Measurements from ENCODE around the gene LPIN2.

DNA sequence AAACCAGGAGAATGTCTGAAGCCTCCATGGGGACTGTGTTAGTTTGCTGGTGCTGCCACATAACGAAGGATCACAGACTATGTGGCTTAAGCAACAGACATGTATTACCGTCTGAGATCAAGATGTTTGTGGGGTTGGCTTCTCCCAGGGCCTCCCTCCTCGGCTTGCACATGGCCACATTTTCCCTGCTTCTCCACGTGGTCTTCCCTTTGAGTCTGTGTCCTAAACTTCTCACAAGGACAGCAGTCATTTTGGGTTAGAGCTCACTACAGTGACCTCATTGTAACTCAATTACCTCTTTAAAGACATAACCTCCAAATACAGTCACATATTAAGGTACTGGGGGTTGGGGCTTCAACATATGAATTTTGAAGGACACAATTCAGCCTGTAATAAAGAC lies 44.6 kb upstream of the LPIN2 start:
- TF ChIP-seq POLR2A (IDR thresholded peaks at IDR 0.05): no peak
- TF ChIP-seq, protein P1, sequence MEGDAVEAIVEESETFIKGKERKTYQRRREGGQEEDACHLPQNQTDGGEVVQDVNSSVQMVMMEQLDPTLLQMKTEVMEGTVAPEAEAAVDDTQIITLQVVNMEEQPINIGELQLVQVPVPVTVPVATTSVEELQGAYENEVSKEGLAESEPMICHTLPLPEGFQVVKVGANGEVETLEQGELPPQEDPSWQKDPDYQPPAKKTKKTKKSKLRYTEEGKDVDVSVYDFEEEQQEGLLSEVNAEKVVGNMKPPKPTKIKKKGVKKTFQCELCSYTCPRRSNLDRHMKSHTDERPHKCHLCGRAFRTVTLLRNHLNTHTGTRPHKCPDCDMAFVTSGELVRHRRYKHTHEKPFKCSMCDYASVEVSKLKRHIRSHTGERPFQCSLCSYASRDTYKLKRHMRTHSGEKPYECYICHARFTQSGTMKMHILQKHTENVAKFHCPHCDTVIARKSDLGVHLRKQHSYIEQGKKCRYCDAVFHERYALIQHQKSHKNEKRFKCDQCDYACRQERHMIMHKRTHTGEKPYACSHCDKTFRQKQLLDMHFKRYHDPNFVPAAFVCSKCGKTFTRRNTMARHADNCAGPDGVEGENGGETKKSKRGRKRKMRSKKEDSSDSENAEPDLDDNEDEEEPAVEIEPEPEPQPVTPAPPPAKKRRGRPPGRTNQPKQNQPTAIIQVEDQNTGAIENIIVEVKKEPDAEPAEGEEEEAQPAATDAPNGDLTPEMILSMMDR (IDR thresholded peaks at IDR 0.05): no peak
- no peak for TF ChIP-seq EP300 (IDR thresholded peaks at IDR 0.05)

All from gastroesophageal sphincter (tissue), 3 donors.